Astrocyte (in vitro differentiated cells and primary cell): ENCODE data around the gene MYH3. TPM values are rescaled to one million over a fixed set of nuclear protein-coding genes. Genes with fewer than 3 reads are reported as not detected.

Experiments
- DNase-seq: peaks from one replicate; pipeline ENCODE4 v3.0.0-alpha.2; 2010; ENCODE audit warnings: low read depth
- FAIRE-seq: peaks from 2 replicates; lab custom pipeline; 2011; peaks lifted over from hg19 to GRCh38; lab: Jason Lieb, UNC
- H2AFZ ChIP-seq: 2 replicates; pipeline ENCODE4 v1.6.0; 2012; ENCODE audit warnings: low read depth, low read length, inconsistent platforms
- H3K27ac ChIP-seq: 2 replicates; pipeline ENCODE4 v1.5.1; 2011; ENCODE audit warnings: low read depth, low read length, inconsistent platforms
- H3K27me3 ChIP-seq: 2 replicates; pipeline ENCODE4 v1.6.0; 2011; ENCODE audit warnings: low read length, inconsistent platforms; ENCODE audit not compliant: insufficient read depth
- H3K36me3 ChIP-seq: 2 replicates; pipeline ENCODE4 v1.5.1; 2011; ENCODE audit warnings: low read length, inconsistent platforms; ENCODE audit not compliant: insufficient read depth
- H3K4me1 ChIP-seq: 2 replicates; pipeline ENCODE4 v1.5.1; 2011; ENCODE audit warnings: low read length, inconsistent platforms; ENCODE audit not compliant: insufficient read depth
- H3K4me2 ChIP-seq: 2 replicates; pipeline ENCODE4 v1.6.0; 2012; ENCODE audit warnings: low read length, inconsistent platforms
- H3K4me3 ChIP-seq: 2 replicates; pipeline ENCODE4 v1.5.1; 2011; ENCODE audit warnings: low read depth, mild to moderate bottlenecking, low read length, inconsistent platforms; ENCODE audit not compliant: insufficient read depth
- H3K79me2 ChIP-seq: 2 replicates; pipeline ENCODE4 v1.6.0; 2012; ENCODE audit warnings: mild to moderate bottlenecking, low read length, inconsistent platforms; ENCODE audit not compliant: insufficient read depth
- H3K9ac ChIP-seq: 2 replicates; pipeline ENCODE4 v1.6.0; 2012; ENCODE audit warnings: mild to moderate bottlenecking, low read length, inconsistent platforms
- H3K9me3 ChIP-seq: 2 replicates; pipeline ENCODE4 v1.5.1; 2012; ENCODE audit warnings: low read depth, mild to moderate bottlenecking, low read length, inconsistent platforms; ENCODE audit not compliant: insufficient read depth
- H4K20me1 ChIP-seq: 2 replicates; pipeline ENCODE4 v1.6.0; 2012; ENCODE audit warnings: low read length, inconsistent platforms; ENCODE audit not compliant: insufficient read depth
- H3K27ac Mint-ChIP-seq: one replicate; pipeline ENCODE4 v1.8.0; 2021; ENCODE audit warnings: mild to moderate bottlenecking, mixed read lengths; ENCODE audit not compliant: unreplicated experiment
- H3K27me3 Mint-ChIP-seq: one replicate; pipeline ENCODE4 v1.8.0; 2021; ENCODE audit warnings: low read depth, mixed read lengths; ENCODE audit not compliant: unreplicated experiment
- H3K36me3 Mint-ChIP-seq: one replicate; pipeline ENCODE4 v1.8.0; 2021; ENCODE audit warnings: low read depth, mixed read lengths; ENCODE audit not compliant: unreplicated experiment
- H3K4me1 Mint-ChIP-seq: one replicate; pipeline ENCODE4 v1.8.0; 2021; ENCODE audit warnings: low read depth, mixed read lengths; ENCODE audit not compliant: unreplicated experiment
- H3K4me3 Mint-ChIP-seq: one replicate; pipeline ENCODE4 v1.8.0; 2021; ENCODE audit warnings: mild to moderate bottlenecking, moderate library complexity, mixed read lengths; ENCODE audit not compliant: unreplicated experiment
- H3K9me3 Mint-ChIP-seq: one replicate; pipeline ENCODE4 v1.8.0; 2021; ENCODE audit warnings: mild to moderate bottlenecking, mixed read lengths; ENCODE audit not compliant: unreplicated experiment
- EZH2 ChIP-seq: IDR thresholded peaks from 2 replicates; pipeline ENCODE4 v1.6.1; 2012; ENCODE audit warnings: mild to moderate bottlenecking, low read length, inconsistent platforms; ENCODE audit not compliant: insufficient read depth
- total RNA-seq: library from RNA; stranded (reverse); gene quantifications from 2 replicates; pipeline ENCODE4 v1.2.1, GENCODE V29; 2021
- TF ChIP-seq, protein P1 (sequence below): IDR thresholded peaks from 2 replicates; pipeline ENCODE4 v1.5.1; 2011; ENCODE audit warnings: low read depth, mild to moderate bottlenecking, inconsistent platforms, low read length, moderate library complexity; ENCODE audit not compliant: insufficient read depth

Gene MYH3
- total RNA-seq, 1 donor from 2014 or later: 1.9 TPM

DNA sequence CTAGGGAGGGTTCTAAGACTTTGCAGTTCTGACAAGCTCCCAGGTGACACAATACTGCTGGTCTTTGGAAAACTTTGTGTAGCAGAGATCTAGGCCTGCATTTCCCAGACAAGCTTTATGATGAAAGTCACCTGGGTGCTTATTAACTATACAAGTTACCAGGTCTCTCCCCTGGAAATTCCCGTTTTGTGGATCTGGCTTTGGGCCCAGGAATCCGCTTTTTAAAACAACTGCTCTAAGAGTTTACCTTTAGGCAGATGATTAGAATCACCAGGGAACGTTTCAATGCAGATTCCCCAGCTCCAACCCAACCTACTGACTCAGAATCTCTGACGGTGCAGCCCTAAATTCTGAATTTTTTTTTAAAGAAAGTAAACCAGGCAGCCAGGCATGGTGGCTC is 36.3 kb downstream of the MYH3 start:
- Histone ChIP-seq H3K27me3 (no peaks in the 10 kb centered on the region), H3K4me3 (no peak overlapping the region), H2AFZ (no peak overlapping the region), H3K4me1 (no peaks in the 10 kb centered on the region), H3K27ac (no peak overlapping the region), H4K20me1 (no peaks in the 10 kb centered on the region), H3K79me2 (no peaks in the 10 kb centered on the region), H3K4me2 (no peak overlapping the region), H3K9ac (no peak overlapping the region), H3K36me3 (no peaks in the 10 kb centered on the region), H3K9me3 (no peaks in the 10 kb centered on the region)
- no peak for FAIRE-seq
- Mint-ChIP-seq H3K9me3 (no peaks in the 10 kb centered on the region), H3K4me3 (no peak overlapping the region), H3K4me1 (peaks cover 2% of the 10 kb centered on the region), H3K27me3 (no peaks in the 10 kb centered on the region), H3K27ac (no peak overlapping the region), H3K36me3 (no peaks in the 10 kb centered on the region)
- DNase-seq: no peak
- TF ChIP-seq, protein P1, sequence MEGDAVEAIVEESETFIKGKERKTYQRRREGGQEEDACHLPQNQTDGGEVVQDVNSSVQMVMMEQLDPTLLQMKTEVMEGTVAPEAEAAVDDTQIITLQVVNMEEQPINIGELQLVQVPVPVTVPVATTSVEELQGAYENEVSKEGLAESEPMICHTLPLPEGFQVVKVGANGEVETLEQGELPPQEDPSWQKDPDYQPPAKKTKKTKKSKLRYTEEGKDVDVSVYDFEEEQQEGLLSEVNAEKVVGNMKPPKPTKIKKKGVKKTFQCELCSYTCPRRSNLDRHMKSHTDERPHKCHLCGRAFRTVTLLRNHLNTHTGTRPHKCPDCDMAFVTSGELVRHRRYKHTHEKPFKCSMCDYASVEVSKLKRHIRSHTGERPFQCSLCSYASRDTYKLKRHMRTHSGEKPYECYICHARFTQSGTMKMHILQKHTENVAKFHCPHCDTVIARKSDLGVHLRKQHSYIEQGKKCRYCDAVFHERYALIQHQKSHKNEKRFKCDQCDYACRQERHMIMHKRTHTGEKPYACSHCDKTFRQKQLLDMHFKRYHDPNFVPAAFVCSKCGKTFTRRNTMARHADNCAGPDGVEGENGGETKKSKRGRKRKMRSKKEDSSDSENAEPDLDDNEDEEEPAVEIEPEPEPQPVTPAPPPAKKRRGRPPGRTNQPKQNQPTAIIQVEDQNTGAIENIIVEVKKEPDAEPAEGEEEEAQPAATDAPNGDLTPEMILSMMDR: no peak
- no peak for TF ChIP-seq EZH2

DNA sequence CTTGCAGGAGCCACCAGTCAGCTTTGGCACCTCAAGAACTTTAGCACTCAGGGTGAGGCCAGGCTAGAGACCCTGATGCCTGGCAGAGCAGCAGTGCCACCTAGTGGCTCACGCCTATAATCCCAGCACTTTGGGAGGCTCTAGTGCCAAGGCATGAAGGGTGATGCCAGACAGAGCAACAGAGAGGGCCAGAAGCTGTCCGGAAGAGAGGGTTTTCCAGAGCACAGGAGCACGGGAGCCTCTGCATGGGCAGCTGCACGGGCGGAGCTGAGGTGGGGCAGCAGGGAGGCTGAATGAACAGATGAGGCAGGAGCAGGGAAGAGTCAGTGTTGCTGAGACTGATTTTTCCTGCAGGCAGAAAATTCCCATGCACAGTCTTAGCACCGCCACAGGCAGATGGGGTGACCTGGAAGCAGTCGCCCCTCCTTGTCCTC is 38.9 kb downstream of the MYH3 start:
- Mint-ChIP-seq H3K27ac (no peak overlapping the region), H3K9me3 (no peaks in the 10 kb centered on the region), H3K4me3 (no peak overlapping the region), H3K36me3 (no peaks in the 10 kb centered on the region), H3K27me3 (peaks cover 3% of the 10 kb centered on the region), H3K4me1 (peaks cover 14% of the 10 kb centered on the region)
- Histone ChIP-seq H3K4me1 (no peaks in the 10 kb centered on the region), H3K9me3 (no peaks in the 10 kb centered on the region), H3K27me3 (no peaks in the 10 kb centered on the region), H3K27ac (no peak overlapping the region), H4K20me1 (no peaks in the 10 kb centered on the region), H3K9ac (no peak overlapping the region), H2AFZ (peak overlapping the region; percentile 42), H3K36me3 (no peaks in the 10 kb centered on the region), H3K4me3 (no peak overlapping the region), H3K4me2 (no peak overlapping the region), H3K79me2 (no peaks in the 10 kb centered on the region)
- TF ChIP-seq EZH2: no peak
- TF ChIP-seq, protein P1: peak; percentile 81
- FAIRE-seq (no peak), DNase-seq (peak; percentile 27)

DNA sequence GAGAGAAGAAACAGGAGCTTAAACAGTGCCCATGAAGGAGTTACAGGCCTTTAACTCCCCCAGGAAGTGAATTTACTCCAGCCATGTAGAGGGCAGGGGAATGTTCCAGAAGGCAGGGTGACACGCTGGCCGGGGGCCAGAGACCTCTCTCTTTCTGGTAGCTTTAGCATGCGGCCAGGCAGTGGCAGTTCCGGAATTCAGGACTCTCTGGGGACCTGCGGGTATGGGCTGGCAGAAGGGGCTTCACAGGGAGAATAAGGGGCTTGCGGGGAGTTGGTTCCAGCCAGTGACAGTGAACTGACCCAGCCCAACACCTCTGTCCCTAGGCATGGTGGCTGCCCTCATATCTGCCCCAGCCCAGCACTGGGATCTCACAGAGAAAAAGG is 40.0 kb downstream of the MYH3 start:
- no peak overlapping the region for H3K4me2 ChIP-seq
- Mint-ChIP-seq H3K27ac (no peak overlapping the region), H3K9me3 (no peaks in the 10 kb centered on the region), H3K27me3 (peaks cover 3% of the 10 kb centered on the region), H3K4me1 (peaks cover 19% of the 10 kb centered on the region), H3K36me3 (no peaks in the 10 kb centered on the region), H3K4me3 (no peak overlapping the region)
- no peaks in the 10 kb centered on the region for H3K79me2 ChIP-seq
- H3K36me3 ChIP-seq: no peaks in the 10 kb centered on the region
- no peak overlapping the region for H2AFZ ChIP-seq
- H3K4me3 ChIP-seq: no peak overlapping the region
- H3K9ac ChIP-seq: no peak overlapping the region
- H3K4me1 ChIP-seq: no peaks in the 10 kb centered on the region
- TF ChIP-seq EZH2: no peak
- TF ChIP-seq, protein P1: no peak
- H3K9me3 ChIP-seq: no peaks in the 10 kb centered on the region
- no peaks in the 10 kb centered on the region for H3K27me3 ChIP-seq
- H4K20me1 ChIP-seq: no peaks in the 10 kb centered on the region
- FAIRE-seq: no peak
- no peak overlapping the region for H3K27ac ChIP-seq
- DNase-seq: no peak
